Neural progenitor cell (in vitro differentiated cells): ENCODE results near the gene PPFIBP1. TPM values are rescaled to one million over a fixed set of nuclear protein-coding genes. Genes with fewer than 3 reads are reported as not detected.

Experiments used
- DNase-seq: peaks from one replicate; pipeline ENCODE4 v3.0.0-alpha.2; 2016; ENCODE audit warnings: low spot score
- H2AFZ ChIP-seq: fragments of 200-600 bp; sonication (generic); replicated peaks from 2 replicates; pipeline ENCODE4 v1.6.1; 2016; ENCODE audit warnings: antibody characterized with exemption
- H3F3A ChIP-seq: fragments of 200-600 bp; sonication (generic); 2 replicates; pipeline ENCODE4 v1.6.1; 2016; ENCODE audit warnings: antibody characterized with exemption, low read depth
- H3K27ac ChIP-seq: fragments of 200-600 bp; sonication (generic); 2 replicates; pipeline ENCODE4 v1.5.1; 2016; ENCODE audit warnings: mild to moderate bottlenecking
- H3K27me3 ChIP-seq: fragments of 200-600 bp; sonication (generic); 2 replicates; pipeline ENCODE4 v1.6.1; 2016; ENCODE audit warnings: mild to moderate bottlenecking, moderate library complexity
- H3K36me3 ChIP-seq: fragments of 200-600 bp; sonication (generic); 2 replicates; pipeline ENCODE4 v1.5.1; 2016
- H3K4me1 ChIP-seq: fragments of 200-600 bp; sonication (generic); 2 replicates; pipeline ENCODE4 v1.6.1; 2016; ENCODE audit warnings: mixed run types
- H3K4me2 ChIP-seq: fragments of 200-600 bp; sonication (generic); 2 replicates; pipeline ENCODE4 v1.6.1; 2016
- H3K4me3 ChIP-seq: fragments of 200-600 bp; sonication (generic); 2 replicates; pipeline ENCODE4 v1.5.1; 2016
- H3K79me2 ChIP-seq: fragments of 200-600 bp; sonication (generic); 2 replicates; pipeline ENCODE4 v1.6.1; 2016; ENCODE audit warnings: low read depth
- H3K9ac ChIP-seq: fragments of 200-600 bp; sonication (generic); 2 replicates; pipeline ENCODE4 v1.6.1; 2016
- H3K9me3 ChIP-seq: fragments of 200-600 bp; sonication (generic); 2 replicates; pipeline ENCODE4 v1.5.1; 2016; ENCODE audit warnings: low read depth
- H4K20me1 ChIP-seq: fragments of 200-600 bp; sonication (generic); 2 replicates; pipeline ENCODE4 v1.6.1; 2016; ENCODE audit warnings: low read depth
- H3K27ac Mint-ChIP-seq: 3 replicates; pipeline ENCODE4 v1.8.0; 2021; ENCODE audit warnings: mixed read lengths
- H3K27me3 Mint-ChIP-seq: 2 replicates; pipeline ENCODE4 v1.8.0; 2022; ENCODE audit warnings: low read depth, mild to moderate bottlenecking, inconsistent platforms, moderate library complexity, mixed read lengths; ENCODE audit not compliant: insufficient read depth
- H3K36me3 Mint-ChIP-seq: 3 replicates; pipeline ENCODE4 v1.8.0; 2021; ENCODE audit warnings: mixed read lengths
- H3K4me1 Mint-ChIP-seq: 3 replicates; pipeline ENCODE4 v1.8.0; 2021; ENCODE audit warnings: mixed read lengths
- H3K4me3 Mint-ChIP-seq: 3 replicates; pipeline ENCODE4 v1.8.0; 2021; ENCODE audit warnings: mild to moderate bottlenecking, moderate library complexity, mixed read lengths
- H3K9me3 Mint-ChIP-seq: 3 replicates; pipeline ENCODE4 v1.8.0; 2020; ENCODE audit warnings: mixed read lengths
- EZH2 ChIP-seq: fragments of 200-600 bp; sonication (generic); IDR thresholded peaks from 2 replicates; pipeline ENCODE4 v1.6.1; 2017; ENCODE audit warnings: antibody characterized with exemption, mild to moderate bottlenecking, moderate library complexity
- EZH2phosphoT487 ChIP-seq: fragments of 200-600 bp; sonication (generic); IDR thresholded peaks from 2 replicates; pipeline ENCODE4 v1.6.1; 2017; ENCODE audit warnings: antibody characterized with exemption
- total RNA-seq: library from RNA; depleted of rRNA; stranded (reverse); fragments of >200 nt; gene quantifications from 2 replicates; pipeline ENCODE4 v1.2.3, GENCODE V29; 2015; ENCODE audit warnings: low replicate concordance
- TF ChIP-seq, protein P1 (sequence below): fragments of 200-600 bp; sonication (generic); IDR thresholded peaks from 2 replicates; pipeline ENCODE4 v1.5.1; 2017; ENCODE audit warnings: antibody characterized with exemption, mild to moderate bottlenecking

Gene PPFIBP1
- total RNA-seq, 1 donor from 2014 or later: 61.7 TPM

DNA sequence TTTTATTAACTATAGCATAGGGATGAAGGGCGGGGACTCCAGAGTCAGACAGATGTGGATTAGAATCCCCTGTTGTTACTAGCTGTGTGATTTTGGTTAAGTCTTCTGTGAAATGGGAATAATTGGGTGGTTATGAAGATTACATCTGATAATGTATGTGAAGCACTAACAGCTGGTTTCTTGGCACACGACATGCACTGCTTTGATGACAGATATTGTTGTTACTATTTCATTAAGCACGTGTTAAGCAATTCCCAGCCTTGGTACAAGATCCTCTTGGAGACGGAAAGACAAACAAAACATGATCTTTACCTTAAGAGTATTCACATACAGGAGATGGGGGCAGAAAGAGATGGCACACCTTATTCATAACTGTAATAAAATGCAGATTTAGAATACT lies 7.9 kb downstream of the PPFIBP1 start:
- H4K20me1 ChIP-seq: no peaks in the 10 kb centered on the region
- no peak overlapping the region for H3K4me3 ChIP-seq
- no peak overlapping the region for H2AFZ ChIP-seq
- no peaks in the 10 kb centered on the region for H3K9me3 ChIP-seq
- H3K4me2 ChIP-seq: no peak overlapping the region
- H3K27me3 ChIP-seq: no peaks in the 10 kb centered on the region
- H3K4me3 Mint-ChIP-seq: no peak overlapping the region
- TF ChIP-seq EZH2: no peak
- TF ChIP-seq, protein P1, sequence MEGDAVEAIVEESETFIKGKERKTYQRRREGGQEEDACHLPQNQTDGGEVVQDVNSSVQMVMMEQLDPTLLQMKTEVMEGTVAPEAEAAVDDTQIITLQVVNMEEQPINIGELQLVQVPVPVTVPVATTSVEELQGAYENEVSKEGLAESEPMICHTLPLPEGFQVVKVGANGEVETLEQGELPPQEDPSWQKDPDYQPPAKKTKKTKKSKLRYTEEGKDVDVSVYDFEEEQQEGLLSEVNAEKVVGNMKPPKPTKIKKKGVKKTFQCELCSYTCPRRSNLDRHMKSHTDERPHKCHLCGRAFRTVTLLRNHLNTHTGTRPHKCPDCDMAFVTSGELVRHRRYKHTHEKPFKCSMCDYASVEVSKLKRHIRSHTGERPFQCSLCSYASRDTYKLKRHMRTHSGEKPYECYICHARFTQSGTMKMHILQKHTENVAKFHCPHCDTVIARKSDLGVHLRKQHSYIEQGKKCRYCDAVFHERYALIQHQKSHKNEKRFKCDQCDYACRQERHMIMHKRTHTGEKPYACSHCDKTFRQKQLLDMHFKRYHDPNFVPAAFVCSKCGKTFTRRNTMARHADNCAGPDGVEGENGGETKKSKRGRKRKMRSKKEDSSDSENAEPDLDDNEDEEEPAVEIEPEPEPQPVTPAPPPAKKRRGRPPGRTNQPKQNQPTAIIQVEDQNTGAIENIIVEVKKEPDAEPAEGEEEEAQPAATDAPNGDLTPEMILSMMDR: no peak
- TF ChIP-seq EZH2phosphoT487: no peak
- no peak overlapping the region for H3K27ac ChIP-seq
- H3K79me2 ChIP-seq: peaks cover 84% of the 10 kb centered on the region
- no peak overlapping the region for H3K9ac ChIP-seq
- H3K27me3 Mint-ChIP-seq: no peaks in the 10 kb centered on the region
- no peaks in the 10 kb centered on the region for H3K4me1 ChIP-seq
- H3K9me3 Mint-ChIP-seq: peaks cover 8% of the 10 kb centered on the region
- H3K27ac Mint-ChIP-seq: no peak overlapping the region
- peaks cover 14% of the 10 kb centered on the region for H3K4me1 Mint-ChIP-seq
- no peaks in the 10 kb centered on the region for H3F3A ChIP-seq
- no peak for DNase-seq
- H3K36me3 Mint-ChIP-seq: peaks cover 23% of the 10 kb centered on the region
- no peaks in the 10 kb centered on the region for H3K36me3 ChIP-seq

DNA sequence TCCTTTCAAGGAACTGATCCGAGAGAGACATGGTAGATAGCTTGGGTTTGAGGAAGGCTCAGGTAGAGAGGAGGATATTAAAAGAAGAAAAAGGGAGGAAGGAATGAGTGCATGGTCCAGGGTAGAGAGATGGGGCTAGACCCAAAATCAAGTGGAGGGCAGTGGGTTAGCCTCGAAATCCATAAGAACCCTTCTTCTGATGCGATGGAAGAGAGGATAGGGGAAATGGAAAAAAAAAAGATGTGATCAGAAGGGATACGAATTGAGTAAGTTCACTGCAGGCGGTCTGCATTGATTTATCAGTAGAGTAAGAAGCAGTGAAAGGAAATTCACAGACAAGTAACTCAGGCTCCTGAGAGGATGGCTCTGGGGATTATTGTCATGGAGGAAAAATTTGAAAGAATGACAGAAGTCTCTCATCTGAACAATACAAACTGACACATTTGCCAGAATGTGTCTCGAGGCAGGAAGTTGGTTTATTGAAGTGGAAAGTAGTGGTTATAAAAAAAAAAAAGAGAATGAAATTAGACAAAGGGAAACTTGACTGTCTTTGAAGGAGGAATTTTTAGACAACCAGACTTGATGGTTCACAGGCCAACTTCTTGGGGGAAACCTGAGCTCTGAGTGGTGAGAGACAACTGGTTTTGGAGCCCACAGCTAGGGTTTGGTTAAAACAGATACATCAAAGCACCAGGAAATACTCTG lies 10.2 kb downstream of the PPFIBP1 start:
- Mint-ChIP-seq H3K27ac (no peak overlapping the region), H3K4me3 (no peak overlapping the region), H3K27me3 (no peaks in the 10 kb centered on the region), H3K9me3 (peaks cover 8% of the 10 kb centered on the region), H3K4me1 (peaks cover 14% of the 10 kb centered on the region), H3K36me3 (peaks cover 24% of the 10 kb centered on the region)
- Histone ChIP-seq H2AFZ (no peak overlapping the region), H3K36me3 (no peaks in the 10 kb centered on the region), H4K20me1 (no peaks in the 10 kb centered on the region), H3K4me2 (no peak overlapping the region), H3K4me3 (no peak overlapping the region), H3K27me3 (no peaks in the 10 kb centered on the region), H3K27ac (no peak overlapping the region), H3K4me1 (no peaks in the 10 kb centered on the region), H3K9ac (no peak overlapping the region), H3K79me2 (peaks cover 63% of the 10 kb centered on the region), H3F3A (no peaks in the 10 kb centered on the region), H3K9me3 (no peaks in the 10 kb centered on the region)
- TF ChIP-seq, protein P1: no peak
- TF ChIP-seq EZH2 (no peak), EZH2phosphoT487 (no peak)
- no peak for DNase-seq

GRCh38 chr12:27534765-27535161 lies 10.8 kb downstream of the PPFIBP1 start:
- no peak overlapping the region for H3K4me3 Mint-ChIP-seq
- Histone ChIP-seq H3K4me2 (no peak overlapping the region), H3K4me1 (no peaks in the 10 kb centered on the region), H3K9me3 (no peaks in the 10 kb centered on the region), H2AFZ (no peak overlapping the region), H3K27ac (no peak overlapping the region), H3F3A (no peaks in the 10 kb centered on the region), H3K27me3 (no peaks in the 10 kb centered on the region), H3K9ac (no peak overlapping the region), H3K36me3 (no peaks in the 10 kb centered on the region), H3K4me3 (no peak overlapping the region), H4K20me1 (no peaks in the 10 kb centered on the region), H3K79me2 (peaks cover 63% of the 10 kb centered on the region)
- TF ChIP-seq, protein P1: no peak
- TF ChIP-seq EZH2 (no peak), EZH2phosphoT487 (no peak)
- H3K4me1 Mint-ChIP-seq: peaks cover 14% of the 10 kb centered on the region
- H3K27ac Mint-ChIP-seq: peak overlapping the region; percentile 44
- DNase-seq: no peak
- no peaks in the 10 kb centered on the region for H3K27me3 Mint-ChIP-seq
- H3K9me3 Mint-ChIP-seq: peaks cover 8% of the 10 kb centered on the region
- peaks cover 24% of the 10 kb centered on the region for H3K36me3 Mint-ChIP-seq
